ENCODE results near the gene EFCAB6.

EFCAB6 gene

DNA sequence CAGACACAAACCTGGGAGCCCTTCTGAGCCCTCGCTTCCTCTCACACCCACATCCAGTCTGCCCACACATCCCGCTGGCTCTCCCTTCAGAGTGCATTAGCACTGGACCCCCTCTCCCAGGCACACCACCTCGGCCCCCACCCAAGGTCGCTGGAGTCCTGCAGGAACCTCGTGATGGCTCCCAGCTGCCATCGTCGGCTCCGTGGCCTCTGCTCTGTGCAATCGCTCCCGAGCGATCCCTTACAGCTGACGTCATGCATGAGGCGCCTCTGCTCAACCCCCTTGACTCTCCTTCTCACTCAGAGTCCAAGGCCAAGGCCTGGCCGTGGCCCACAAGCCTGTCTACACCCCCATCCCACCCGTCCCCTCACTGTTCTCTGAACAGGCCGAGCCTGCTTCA is 183.9 kb downstream of the EFCAB6 start:
- no peaks in the 10 kb centered on the region for H3K36me3 ChIP-seq (ENCODE audit: control insufficient read depth, insufficient read depth, low read length)
- H3K4me1 ChIP-seq (ENCODE audit: control insufficient read depth, insufficient read depth, low read length): no peaks in the 10 kb centered on the region
- H3K9me3 ChIP-seq (ENCODE audit: control insufficient read depth, low read length): no peaks in the 10 kb centered on the region
- H3K9ac ChIP-seq (ENCODE audit: low read length): no peak overlapping the region
- H3K4me3 ChIP-seq (ENCODE audit: low read length): no peak overlapping the region
- no peaks in the 10 kb centered on the region for H3K27me3 ChIP-seq (ENCODE audit: control insufficient read depth, insufficient read depth, low read length)

DNA sequence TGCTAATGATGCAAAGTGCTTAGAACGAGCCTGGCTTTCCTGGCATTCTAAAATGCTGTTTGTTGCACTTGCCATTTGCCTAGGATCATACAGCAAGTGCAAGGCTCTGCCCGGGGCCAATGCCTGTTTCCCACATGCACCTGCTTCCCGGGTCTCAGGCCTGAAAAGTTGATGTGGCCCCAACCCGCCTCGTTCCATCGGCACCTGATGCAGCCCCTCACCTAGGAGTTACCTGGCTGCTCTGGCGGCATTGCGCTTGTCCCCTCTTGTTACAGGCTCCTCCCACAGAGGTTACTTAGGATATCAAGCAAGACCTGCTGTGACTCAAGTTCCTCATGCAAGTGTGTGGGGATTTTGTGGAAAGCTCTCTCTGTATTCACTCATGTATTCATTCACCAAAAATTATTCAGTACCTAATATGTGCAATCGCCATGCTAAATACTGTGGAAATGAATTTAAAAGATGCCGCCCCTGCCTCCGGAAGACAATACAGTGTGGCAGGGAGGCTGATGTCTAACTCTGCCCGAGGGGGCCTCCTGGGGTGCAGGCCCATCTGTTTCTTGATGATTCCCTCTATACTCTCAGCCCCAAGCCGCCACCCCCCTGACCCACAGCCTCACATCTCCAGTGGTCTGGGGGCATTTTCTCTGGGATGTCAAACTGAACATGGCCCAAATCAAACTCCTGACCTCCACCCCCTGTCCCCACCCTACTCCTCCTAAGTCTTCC is 184.5 kb downstream of the EFCAB6 start:
- Histone ChIP-seq H3K4me3 (ENCODE audit: low read length) (no peak overlapping the region), H3K4me1 (ENCODE audit: control insufficient read depth, insufficient read depth, low read length) (no peaks in the 10 kb centered on the region), H3K27me3 (ENCODE audit: control insufficient read depth, insufficient read depth, low read length) (no peaks in the 10 kb centered on the region), H3K36me3 (ENCODE audit: control insufficient read depth, insufficient read depth, low read length) (no peaks in the 10 kb centered on the region), H3K9ac (ENCODE audit: low read length) (no peak overlapping the region), H3K9me3 (ENCODE audit: control insufficient read depth, low read length) (no peaks in the 10 kb centered on the region)

DNA sequence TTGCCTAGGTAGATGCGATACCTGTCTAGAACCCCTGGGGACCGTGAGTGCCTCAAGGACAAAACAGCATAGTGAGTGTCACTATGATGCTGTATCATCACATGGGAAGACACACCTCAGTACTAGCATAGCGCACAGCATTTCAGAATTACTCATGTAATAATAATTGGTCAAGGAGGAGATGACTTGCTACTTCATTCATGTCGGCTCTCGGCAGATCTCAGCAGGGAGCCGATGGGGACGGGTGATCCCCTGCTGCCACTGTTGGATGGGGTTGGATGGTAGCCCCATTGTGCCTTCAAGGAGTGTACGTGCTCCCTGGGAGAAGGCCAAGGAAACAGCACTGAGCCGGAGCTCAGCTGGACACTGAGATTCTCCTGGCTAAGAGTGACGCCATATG is 186.9 kb downstream of the EFCAB6 start:
- no peak overlapping the region for H3K4me3 ChIP-seq (ENCODE audit: low read length)

DNA sequence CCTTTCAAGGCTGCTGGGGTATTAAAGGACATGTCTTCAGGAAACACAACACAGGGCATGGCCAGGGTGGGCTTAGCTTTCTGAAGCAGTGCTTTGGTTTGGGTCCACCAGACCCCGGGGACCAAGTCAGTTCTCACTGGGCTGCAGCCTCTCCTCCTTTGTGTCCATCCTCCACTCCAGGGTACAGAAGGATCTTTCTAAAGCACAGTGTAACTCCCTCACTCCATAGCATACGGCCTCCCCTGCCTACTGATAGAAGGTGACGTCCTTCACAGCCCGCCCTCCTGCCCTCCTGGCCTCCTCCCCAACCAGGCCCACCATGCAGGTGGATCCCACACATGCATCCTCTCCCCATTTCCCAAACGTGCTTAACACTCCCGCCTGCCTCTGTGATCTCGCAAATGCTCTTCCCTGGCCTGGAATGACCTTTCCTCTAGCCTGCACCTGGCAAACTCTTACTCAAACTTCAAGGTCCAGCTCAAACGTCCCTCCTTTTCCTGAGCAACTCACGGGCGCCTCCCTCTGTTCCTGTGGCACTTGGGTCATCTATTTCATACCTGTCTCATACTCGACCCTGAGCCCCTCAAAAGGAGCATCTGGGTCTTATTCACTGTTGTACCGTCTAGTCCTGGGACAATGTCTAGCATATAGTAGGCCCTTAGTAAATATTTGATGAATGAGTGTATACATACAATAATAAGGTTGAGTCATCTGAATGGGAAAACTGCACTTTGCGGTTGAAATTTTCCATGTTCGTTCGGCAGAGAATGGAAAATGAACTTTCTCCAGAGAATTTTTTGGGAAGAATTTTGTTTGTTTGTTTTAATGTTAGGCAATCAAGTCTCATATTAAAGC is 187.7 kb downstream of the EFCAB6 start:
- Histone ChIP-seq H3K27me3 (ENCODE audit: control insufficient read depth, insufficient read depth, low read length) (no peaks in the 10 kb centered on the region), H3K4me1 (ENCODE audit: control insufficient read depth, insufficient read depth, low read length) (no peaks in the 10 kb centered on the region), H3K36me3 (ENCODE audit: control insufficient read depth, insufficient read depth, low read length) (no peaks in the 10 kb centered on the region), H3K4me3 (ENCODE audit: low read length) (no peak overlapping the region), H3K9ac (ENCODE audit: low read length) (no peak overlapping the region), H3K9me3 (ENCODE audit: control insufficient read depth, low read length) (no peaks in the 10 kb centered on the region)

More for the DNA sequence above, 186.9 kb downstream of the EFCAB6 start:
- H3K27me3 ChIP-seq (ENCODE audit: control insufficient read depth, insufficient read depth, low read length): no peaks in the 10 kb centered on the region
- H3K9me3 ChIP-seq (ENCODE audit: control insufficient read depth, low read length): no peaks in the 10 kb centered on the region
- no peaks in the 10 kb centered on the region for H3K4me1 ChIP-seq (ENCODE audit: control insufficient read depth, insufficient read depth, low read length)
- H3K36me3 ChIP-seq (ENCODE audit: control insufficient read depth, insufficient read depth, low read length): no peaks in the 10 kb centered on the region
- H3K9ac ChIP-seq (ENCODE audit: low read length): no peak overlapping the region

DNA sequence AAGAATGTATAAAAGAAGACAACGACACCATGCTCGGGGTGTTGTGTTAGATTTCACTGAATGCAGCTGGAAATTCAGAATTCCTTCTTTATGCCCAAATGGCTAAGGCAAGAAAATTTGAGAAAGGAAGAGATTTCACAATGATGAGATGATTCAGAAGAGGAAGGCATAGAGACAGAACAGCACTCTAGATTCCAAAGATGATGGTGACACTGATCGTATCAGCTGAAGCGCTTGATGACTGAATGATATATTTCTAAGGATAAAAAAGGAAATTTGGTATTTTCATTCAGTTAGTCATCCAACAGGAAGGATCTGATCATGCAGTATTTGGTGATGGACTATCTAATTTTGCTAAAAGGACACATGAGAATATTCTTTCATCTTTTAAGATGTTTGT is 189.2 kb downstream of the EFCAB6 start:
- H3K36me3 ChIP-seq (ENCODE audit: control insufficient read depth, insufficient read depth, low read length): no peaks in the 10 kb centered on the region
- H3K9ac ChIP-seq (ENCODE audit: low read length): no peak overlapping the region
- no peak overlapping the region for H3K4me3 ChIP-seq (ENCODE audit: low read length)
- H3K27me3 ChIP-seq (ENCODE audit: control insufficient read depth, insufficient read depth, low read length): no peaks in the 10 kb centered on the region
- no peaks in the 10 kb centered on the region for H3K9me3 ChIP-seq (ENCODE audit: control insufficient read depth, low read length)
- no peaks in the 10 kb centered on the region for H3K4me1 ChIP-seq (ENCODE audit: control insufficient read depth, insufficient read depth, low read length)

DNA sequence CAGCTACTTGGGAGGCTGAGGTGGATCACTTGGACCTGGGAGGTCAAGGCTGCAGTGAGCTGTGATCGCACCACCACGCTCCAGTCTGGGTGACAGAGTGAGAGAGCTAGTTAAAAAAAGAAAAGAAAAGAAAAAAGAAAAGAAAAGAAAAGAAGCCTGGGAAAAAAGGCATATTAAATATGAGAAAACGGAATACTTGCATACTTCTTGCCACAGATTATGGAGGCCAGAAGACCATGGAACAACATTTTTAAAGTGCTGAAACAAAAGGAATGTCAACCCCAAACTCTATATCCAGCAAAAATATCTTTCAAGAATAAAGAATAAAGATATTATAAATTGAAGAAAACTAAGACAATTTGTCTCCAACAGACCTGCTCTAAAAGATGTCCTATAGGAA is 191.9 kb downstream of the EFCAB6 start:
- Histone ChIP-seq H3K4me1 (ENCODE audit: control insufficient read depth, insufficient read depth, low read length) (no peaks in the 10 kb centered on the region), H3K36me3 (ENCODE audit: control insufficient read depth, insufficient read depth, low read length) (no peaks in the 10 kb centered on the region), H3K27me3 (ENCODE audit: control insufficient read depth, insufficient read depth, low read length) (no peaks in the 10 kb centered on the region), H3K9me3 (ENCODE audit: control insufficient read depth, low read length) (no peaks in the 10 kb centered on the region), H3K4me3 (ENCODE audit: low read length) (no peak overlapping the region), H3K9ac (ENCODE audit: low read length) (no peak overlapping the region)

DNA sequence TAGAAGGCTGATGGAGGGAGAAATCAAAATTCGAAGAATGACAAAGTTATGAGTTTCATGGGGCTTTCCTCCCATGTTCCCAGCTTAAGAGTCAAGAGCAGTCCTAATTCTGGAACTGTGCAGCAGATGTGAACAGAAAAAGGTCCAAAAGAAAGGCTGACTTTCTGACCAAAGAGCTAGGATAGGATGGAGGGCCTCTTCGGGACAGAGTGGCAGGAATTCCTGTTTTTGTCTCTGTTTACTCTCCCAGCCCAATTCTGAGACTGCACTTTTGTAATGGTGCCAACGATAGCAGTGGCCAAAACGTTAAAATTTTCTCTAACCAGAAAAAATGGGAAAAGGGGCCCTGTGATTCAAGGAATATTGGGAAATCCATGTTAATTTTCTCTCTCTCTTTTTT is 193.6 kb downstream of the EFCAB6 start:
- Histone ChIP-seq H3K4me3 (ENCODE audit: low read length) (no peak overlapping the region), H3K4me1 (ENCODE audit: control insufficient read depth, insufficient read depth, low read length) (no peaks in the 10 kb centered on the region), H3K27me3 (ENCODE audit: control insufficient read depth, insufficient read depth, low read length) (no peaks in the 10 kb centered on the region), H3K36me3 (ENCODE audit: control insufficient read depth, insufficient read depth, low read length) (no peaks in the 10 kb centered on the region), H3K9me3 (ENCODE audit: control insufficient read depth, low read length) (no peaks in the 10 kb centered on the region), H3K9ac (ENCODE audit: low read length) (no peak overlapping the region)

DNA sequence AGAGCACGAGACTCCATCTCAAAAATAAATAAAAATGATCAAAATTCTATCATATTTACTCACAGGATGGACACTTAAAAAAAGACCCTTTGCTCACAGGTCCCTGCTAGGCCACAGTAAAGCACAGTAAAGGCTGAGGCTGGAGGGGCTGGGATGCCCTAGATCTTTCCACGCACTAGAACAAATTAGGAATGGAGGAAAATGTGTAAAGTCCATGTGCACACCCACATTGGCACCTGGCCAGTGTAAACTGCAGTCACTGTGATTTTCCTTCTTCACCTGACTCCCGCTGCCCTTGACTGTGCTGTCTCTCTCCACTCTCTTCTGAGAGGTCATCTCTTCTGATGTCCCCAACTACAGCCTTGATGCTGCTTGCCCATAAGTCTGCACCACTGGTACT is 195.5 kb downstream of the EFCAB6 start:
- Histone ChIP-seq H3K4me1 (ENCODE audit: control insufficient read depth, insufficient read depth, low read length) (no peaks in the 10 kb centered on the region), H3K36me3 (ENCODE audit: control insufficient read depth, insufficient read depth, low read length) (no peaks in the 10 kb centered on the region), H3K9ac (ENCODE audit: low read length) (no peak overlapping the region), H3K4me3 (ENCODE audit: low read length) (no peak overlapping the region), H3K27me3 (ENCODE audit: control insufficient read depth, insufficient read depth, low read length) (no peaks in the 10 kb centered on the region), H3K9me3 (ENCODE audit: control insufficient read depth, low read length) (no peaks in the 10 kb centered on the region)

DNA sequence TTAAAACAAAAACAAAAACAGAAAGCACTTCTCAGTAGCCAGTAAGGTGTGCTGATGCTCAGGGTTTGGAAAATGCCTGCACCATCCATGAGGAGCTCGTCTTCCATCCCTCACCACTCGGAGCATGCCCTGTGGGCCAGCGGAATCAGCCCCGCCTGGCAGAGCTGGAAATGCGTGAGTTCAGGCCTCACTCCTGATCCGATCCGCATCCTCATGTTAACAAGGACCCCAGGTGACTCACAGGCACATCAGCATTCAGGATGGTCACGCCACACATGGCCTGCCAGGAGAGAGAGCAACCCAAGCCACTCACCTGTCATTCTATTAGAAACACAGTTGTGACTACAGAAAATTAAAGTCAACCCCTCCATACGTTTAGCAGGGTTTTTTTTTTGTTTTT is 211.8 kb downstream of the EFCAB6 start:
- H3K9ac ChIP-seq (ENCODE audit: low read length): no peak overlapping the region
- H3K4me1 ChIP-seq (ENCODE audit: control insufficient read depth, insufficient read depth, low read length): no peaks in the 10 kb centered on the region
- H3K4me3 ChIP-seq (ENCODE audit: low read length): no peak overlapping the region
- H3K9me3 ChIP-seq (ENCODE audit: control insufficient read depth, low read length): no peaks in the 10 kb centered on the region
- no peaks in the 10 kb centered on the region for H3K36me3 ChIP-seq (ENCODE audit: control insufficient read depth, insufficient read depth, low read length)
- no peaks in the 10 kb centered on the region for H3K27me3 ChIP-seq (ENCODE audit: control insufficient read depth, insufficient read depth, low read length)

DNA sequence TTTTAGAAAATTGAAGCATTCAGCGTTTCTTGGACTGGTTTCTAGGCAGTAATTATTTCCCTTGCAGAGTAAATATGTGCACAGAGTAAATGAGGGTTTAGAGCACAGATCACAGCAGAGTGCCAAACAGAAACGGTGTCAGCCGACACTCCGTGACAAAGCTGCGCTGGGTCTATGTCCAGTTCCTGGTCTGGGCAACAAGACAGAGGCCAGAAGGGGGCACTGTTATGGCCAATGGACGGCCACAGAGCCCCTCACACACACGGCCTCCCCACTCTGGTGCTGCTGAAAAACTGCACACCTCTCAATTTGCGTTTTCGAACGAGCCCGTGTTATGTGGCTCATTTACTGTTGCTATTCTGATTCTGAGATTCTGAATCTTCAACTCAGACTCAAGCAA is 219.6 kb downstream of the EFCAB6 start:
- H3K4me1 ChIP-seq (ENCODE audit: control insufficient read depth, insufficient read depth, low read length): no peaks in the 10 kb centered on the region
- H3K27me3 ChIP-seq (ENCODE audit: control insufficient read depth, insufficient read depth, low read length): no peaks in the 10 kb centered on the region
- no peak overlapping the region for H3K9ac ChIP-seq (ENCODE audit: low read length)
- no peaks in the 10 kb centered on the region for H3K9me3 ChIP-seq (ENCODE audit: control insufficient read depth, low read length)
- H3K36me3 ChIP-seq (ENCODE audit: control insufficient read depth, insufficient read depth, low read length): no peaks in the 10 kb centered on the region
- no peak overlapping the region for H3K4me3 ChIP-seq (ENCODE audit: low read length)

DNA sequence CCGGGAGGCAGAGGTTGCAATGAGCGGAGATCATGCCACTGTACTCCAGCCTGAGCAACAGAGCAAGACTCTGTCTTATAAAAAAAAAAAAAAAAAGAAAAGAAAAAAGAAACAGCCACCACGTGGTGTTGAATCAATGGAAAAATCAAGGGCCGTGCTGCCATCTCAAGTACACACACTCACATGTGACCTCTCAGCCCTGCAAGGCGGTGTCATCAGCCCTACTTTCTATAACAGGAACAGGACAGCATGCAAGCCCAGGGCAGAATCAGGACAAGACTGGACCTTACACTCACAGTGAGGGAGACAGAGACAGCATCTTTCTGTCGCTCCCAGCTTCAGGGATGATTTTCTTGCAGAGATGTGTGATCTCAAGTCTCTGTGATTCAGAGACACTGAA is 220.7 kb downstream of the EFCAB6 start:
- H3K4me1 ChIP-seq (ENCODE audit: control insufficient read depth, insufficient read depth, low read length): no peaks in the 10 kb centered on the region
- no peaks in the 10 kb centered on the region for H3K36me3 ChIP-seq (ENCODE audit: control insufficient read depth, insufficient read depth, low read length)
- no peaks in the 10 kb centered on the region for H3K9me3 ChIP-seq (ENCODE audit: control insufficient read depth, low read length)
- no peak overlapping the region for H3K9ac ChIP-seq (ENCODE audit: low read length)
- H3K27me3 ChIP-seq (ENCODE audit: control insufficient read depth, insufficient read depth, low read length): no peaks in the 10 kb centered on the region
- H3K4me3 ChIP-seq (ENCODE audit: low read length): no peak overlapping the region

DNA sequence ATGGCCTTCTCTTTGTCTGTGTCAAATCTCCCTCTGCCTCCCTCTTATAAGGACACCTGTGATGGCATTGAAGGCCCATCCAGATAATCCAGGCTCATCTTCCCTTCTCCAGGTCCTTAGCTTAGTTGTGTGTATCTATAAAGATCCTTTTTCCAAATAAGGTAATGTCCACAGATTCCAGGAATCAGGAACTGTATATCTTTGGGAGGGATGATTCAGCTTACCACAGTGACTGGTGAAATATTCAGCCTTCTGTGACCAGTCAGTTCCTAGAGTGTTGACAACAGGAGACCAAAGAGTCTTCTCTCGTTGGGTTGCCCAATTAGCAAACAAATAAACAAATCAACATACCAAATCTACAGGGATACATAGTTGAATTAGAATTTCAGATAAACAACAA is 224.5 kb downstream of the EFCAB6 start:
- Histone ChIP-seq H3K36me3 (ENCODE audit: control insufficient read depth, insufficient read depth, low read length) (no peaks in the 10 kb centered on the region), H3K27me3 (ENCODE audit: control insufficient read depth, insufficient read depth, low read length) (no peaks in the 10 kb centered on the region)

More for the DNA sequence above, 224.5 kb downstream of the EFCAB6 start:
- Histone ChIP-seq H3K9me3 (ENCODE audit: control insufficient read depth, low read length) (peaks cover 5% of the 10 kb centered on the region), H3K4me3 (ENCODE audit: low read length) (no peak overlapping the region), H3K4me1 (ENCODE audit: control insufficient read depth, insufficient read depth, low read length) (no peaks in the 10 kb centered on the region), H3K9ac (ENCODE audit: low read length) (no peak overlapping the region)
